ENCODE measurements around the gene FKBP10.

Gene FKBP10

GRCh38 chr17:41785859-41786226 lies 27.0 kb upstream of the FKBP10 start:
- H3K27ac ChIP-seq, result peak overlapping the region; percentile 65
- H3K9me3 ChIP-seq (ENCODE audit: severe bottlenecking), result no peaks in the 10 kb centered on the region
- peak; percentile 66 for DNase-seq
- no peak for TF ChIP-seq CTCF (IDR thresholded peaks at IDR 0.05; ENCODE audit: low read depth, low read length)
- no peaks in the 10 kb centered on the region for H3K27me3 ChIP-seq (ENCODE audit: insufficient read depth, low read depth, severe bottlenecking)
- peaks cover 3% of the 10 kb centered on the region; the same call in 1 of the 2 replicates for H3K36me3 ChIP-seq
- H3K4me3 ChIP-seq (ENCODE audit: low read depth, low read length), result peak overlapping the region; percentile 52

- DNase-seq, result peak; percentile 100
- TF ChIP-seq CTCF (IDR thresholded peaks at IDR 0.05; ENCODE audit: low read depth, low read length), result peak; percentile 74
Observed at GRCh38 chr17:41786227-41787020, 26.4 kb upstream of the FKBP10 start, which contains the start of gene JUP. Gene JUP (minus strand): TSS chr17:41786711. CDS start chr17:41771854, 14,857 bp downstream.

DNA sequence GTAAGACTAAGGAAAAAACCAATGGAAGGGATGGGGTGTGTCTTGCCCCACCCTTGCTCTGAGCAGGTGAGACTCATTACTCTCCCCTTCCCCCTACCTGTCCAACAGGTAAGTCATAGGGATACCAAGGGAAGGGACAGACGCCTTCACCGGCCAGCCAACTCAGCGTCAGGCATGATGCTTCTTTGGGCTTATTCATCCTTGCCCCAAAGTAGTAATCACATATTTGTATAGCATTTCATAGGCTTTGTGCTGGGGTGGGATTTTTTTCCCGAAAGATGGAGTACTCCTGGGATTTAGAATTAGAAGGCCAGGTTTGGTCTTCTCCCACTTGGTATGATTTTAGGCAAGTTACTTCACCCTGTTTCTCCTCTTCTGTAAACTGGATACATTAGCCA lies 25.8 kb upstream of the FKBP10 start:
- no peak for TF ChIP-seq CTCF (IDR thresholded peaks at IDR 0.05; ENCODE audit: low read depth, low read length)
- Histone ChIP-seq H3K27me3 (ENCODE audit: insufficient read depth, low read depth, severe bottlenecking) (no peaks in the 10 kb centered on the region), H3K36me3 (peaks cover 3% of the 10 kb centered on the region; the same call in 1 of the 2 replicates), H3K9me3 (ENCODE audit: severe bottlenecking) (no peaks in the 10 kb centered on the region), H3K4me3 (ENCODE audit: low read depth, low read length) (no peak overlapping the region), H3K27ac (no peak overlapping the region)
- no peak for DNase-seq

More at GRCh38 chr17:41786227-41787020, 26.4 kb upstream of the FKBP10 start, which contains the start of gene JUP:
- Histone ChIP-seq H3K27me3 (ENCODE audit: insufficient read depth, low read depth, severe bottlenecking) (no peaks in the 10 kb centered on the region), H3K9me3 (ENCODE audit: severe bottlenecking) (no peaks in the 10 kb centered on the region), H3K36me3 (peaks cover 3% of the 10 kb centered on the region; the same call in 1 of the 2 replicates), H3K27ac (peak within 1 kb of the TSS; percentile 65), H3K4me3 (ENCODE audit: low read depth, low read length) (peak within 1 kb of the TSS; percentile 52)

- no peaks in the 10 kb centered on the region for H3K27me3 ChIP-seq (ENCODE audit: insufficient read depth, low read depth, severe bottlenecking)
- no peak overlapping the region for H3K27ac ChIP-seq
- H3K9me3 ChIP-seq (ENCODE audit: severe bottlenecking), result no peaks in the 10 kb centered on the region
- H3K4me3 ChIP-seq (ENCODE audit: low read depth, low read length), result no peak overlapping the region
- H3K36me3 ChIP-seq, result no peaks in the 10 kb centered on the region
- no peak for DNase-seq
- TF ChIP-seq CTCF (IDR thresholded peaks at IDR 0.05; ENCODE audit: low read depth, low read length), result no peak
Observed at GRCh38 chr17:41792845-41793783, 19.7 kb upstream of the FKBP10 start.

GRCh38 chr17:41793784-41794539 lies 18.8 kb upstream of the FKBP10 start:
- no peak overlapping the region; the same call in 1 of the 2 replicates for H3K27ac ChIP-seq
- TF ChIP-seq CTCF (IDR thresholded peaks at IDR 0.05; ENCODE audit: low read depth, low read length), result no peak
- DNase-seq, result no peak
- no peak overlapping the region for H3K4me3 ChIP-seq (ENCODE audit: low read depth, low read length)
- H3K9me3 ChIP-seq (ENCODE audit: severe bottlenecking), result no peaks in the 10 kb centered on the region
- H3K27me3 ChIP-seq (ENCODE audit: insufficient read depth, low read depth, severe bottlenecking), result no peaks in the 10 kb centered on the region
- no peaks in the 10 kb centered on the region for H3K36me3 ChIP-seq
